Omental fat pad (tissue), 4 donors: ENCODE measurements around the gene MRGPRE. TPM values are rescaled to one million over a fixed set of nuclear protein-coding genes. Genes with fewer than 3 reads are reported as not detected.

Source experiments
- ATAC-seq: fragments of 150-250 bp; one replicate; pipeline ENCODE4 v1.9.1; 2016; ENCODE audit warnings: mild to moderate bottlenecking, moderate library complexity; ENCODE audit not compliant: low FRiP score
- DNase-seq: peaks from one replicate; pipeline ENCODE4 v3.0.0-alpha.2; 2019; ENCODE audit warnings: low spot score
- CTCF ChIP-seq, 3 donors: fragments of 450-650 bp; IDR thresholded peaks; one replicate each; pipeline ENCODE4 v1.5.1; 2016 to 2017; ENCODE audit warnings: antibody characterized with exemption in 3 of 3, mild to moderate bottlenecking in 3 of 3, moderate library complexity in 2 of 3
- total RNA-seq, 4 donors: library from RNA; depleted of rRNA; stranded (reverse); fragments of >200 nt; gene quantifications; one replicate each; pipeline ENCODE4 v1.1.0, GENCODE V29; 2016

The MRGPRE gene
- total RNA-seq, 4 donors from 2014 or later: not detected

GRCh38 chr11:3237119-3237518, 4.9 kb upstream of the MRGPRE start:
- DNase-seq (no peak), ATAC-seq (no peak)
- no peak for TF ChIP-seq CTCF (IDR thresholded peaks at IDR 0.05)

- no peak for ATAC-seq
- DNase-seq: no peak
- no peak for TF ChIP-seq CTCF (IDR thresholded peaks at IDR 0.05)
Measured at GRCh38 chr11:3234846-3235245, 2.6 kb upstream of the MRGPRE start.

- ATAC-seq (no peak), DNase-seq (no peak)
- no peak for TF ChIP-seq CTCF (IDR thresholded peaks at IDR 0.05)
Measured at GRCh38 chr11:3232956-3233355, 739 bp upstream of the MRGPRE start.

GRCh38 chr11:3231550-3231850, 717 bp downstream of the MRGPRE start:
- no peak for DNase-seq
- ATAC-seq: no peak
- no peak for TF ChIP-seq CTCF (IDR thresholded peaks at IDR 0.05)

GRCh38 chr11:3230636-3231549, 1.3 kb downstream of the MRGPRE start:
- DNase-seq (no peak), ATAC-seq (no peak)
- no peak for TF ChIP-seq CTCF (IDR thresholded peaks at IDR 0.05)

GRCh38 chr11:3229673-3230630, 2.3 kb downstream of the MRGPRE start:
- no peak for TF ChIP-seq CTCF (IDR thresholded peaks at IDR 0.05)
- no peak for ATAC-seq
- no peak for DNase-seq
